Parathyroid adenoma (tissue), 2 donors: ENCODE measurements around the gene APIP.

Source experiments
- H2AFZ ChIP-seq: fragments of 300-600 bp; sonication (generic); one replicate; pipeline ENCODE4 v1.7.0; 2017; ENCODE audit warnings: antibody characterized with exemption, mild to moderate bottlenecking
- H3K27ac ChIP-seq: fragments of 300-600 bp; sonication (generic); one replicate; pipeline ENCODE4 v1.7.0; 2017
- H3K27me3 ChIP-seq: fragments of 300-600 bp; sonication (generic); one replicate; pipeline ENCODE4 v1.7.0; 2017; ENCODE audit warnings: low read length; ENCODE audit not compliant: control insufficient read depth, insufficient read depth
- H3K36me3 ChIP-seq: fragments of 300-600 bp; sonication (generic); one replicate; pipeline ENCODE4 v1.7.0; 2017; ENCODE audit warnings: low read length; ENCODE audit not compliant: control insufficient read depth, insufficient read depth
- H3K4me1 ChIP-seq: fragments of 300-600 bp; sonication (generic); one replicate; pipeline ENCODE4 v1.7.0; 2017; ENCODE audit warnings: control low read depth
- H3K4me2 ChIP-seq: fragments of 300-600 bp; sonication (generic); one replicate; pipeline ENCODE4 v1.7.0; 2017; ENCODE audit warnings: low read length
- H3K4me3 ChIP-seq: fragments of 300-600 bp; sonication (generic); one replicate; pipeline ENCODE4 v1.7.0; 2017; ENCODE audit warnings: low read depth, low read length
- H3K79me2 ChIP-seq: fragments of 300-600 bp; sonication (generic); one replicate; pipeline ENCODE4 v1.7.0; 2017; ENCODE audit warnings: control low read depth
- H3K9ac ChIP-seq: fragments of 300-600 bp; sonication (generic); one replicate; pipeline ENCODE4 v1.7.0; 2017; ENCODE audit warnings: mild to moderate bottlenecking
- H3K9me3 ChIP-seq: fragments of 300-600 bp; sonication (generic); one replicate; pipeline ENCODE4 v1.7.0; 2017; ENCODE audit warnings: low read length; ENCODE audit not compliant: control insufficient read depth
- TF ChIP-seq, protein P1 (sequence below): fragments of 300-600 bp; sonication (generic); IDR thresholded peaks from one replicate; pipeline ENCODE4 v1.7.0; 2017; ENCODE audit warnings: antibody characterized with exemption, mild to moderate bottlenecking
- donor health status: primary hyperparathyroidism.

The APIP gene

DNA sequence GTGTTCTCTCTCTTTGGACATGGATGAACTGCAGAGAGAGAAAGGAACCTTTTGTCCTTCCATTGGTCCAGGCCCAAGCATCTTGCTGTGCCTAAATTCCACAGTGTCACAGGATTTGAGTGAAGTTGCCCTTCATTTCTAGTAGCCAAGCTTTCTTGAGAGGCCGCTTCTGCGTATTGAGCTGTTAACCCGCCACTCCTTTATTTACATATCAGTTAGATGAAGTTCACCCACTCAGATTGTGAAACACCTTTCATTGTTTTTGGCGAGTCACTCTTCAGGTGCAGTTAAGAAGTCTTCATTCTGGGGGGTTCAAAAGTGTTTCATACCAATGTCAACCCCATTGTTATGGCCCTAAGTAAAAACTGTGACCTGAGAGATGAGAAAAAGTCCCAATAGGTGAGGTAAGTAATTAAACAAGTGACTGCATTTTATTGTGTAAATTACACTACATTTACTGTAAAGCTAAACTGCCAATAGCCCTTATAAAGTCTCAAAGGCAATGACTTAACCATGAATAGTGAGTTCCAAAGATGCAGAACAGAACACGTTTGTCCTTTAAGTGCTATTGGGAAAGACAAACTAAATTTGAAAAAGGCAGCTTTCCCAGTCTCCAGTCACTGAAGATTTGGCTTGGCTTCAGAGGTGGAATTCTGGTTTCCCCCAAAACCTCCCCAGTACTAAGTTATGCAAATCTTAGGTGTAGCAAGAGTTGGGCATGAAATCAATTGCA is 61.0 kb downstream of the APIP start:
- TF ChIP-seq, protein P1, sequence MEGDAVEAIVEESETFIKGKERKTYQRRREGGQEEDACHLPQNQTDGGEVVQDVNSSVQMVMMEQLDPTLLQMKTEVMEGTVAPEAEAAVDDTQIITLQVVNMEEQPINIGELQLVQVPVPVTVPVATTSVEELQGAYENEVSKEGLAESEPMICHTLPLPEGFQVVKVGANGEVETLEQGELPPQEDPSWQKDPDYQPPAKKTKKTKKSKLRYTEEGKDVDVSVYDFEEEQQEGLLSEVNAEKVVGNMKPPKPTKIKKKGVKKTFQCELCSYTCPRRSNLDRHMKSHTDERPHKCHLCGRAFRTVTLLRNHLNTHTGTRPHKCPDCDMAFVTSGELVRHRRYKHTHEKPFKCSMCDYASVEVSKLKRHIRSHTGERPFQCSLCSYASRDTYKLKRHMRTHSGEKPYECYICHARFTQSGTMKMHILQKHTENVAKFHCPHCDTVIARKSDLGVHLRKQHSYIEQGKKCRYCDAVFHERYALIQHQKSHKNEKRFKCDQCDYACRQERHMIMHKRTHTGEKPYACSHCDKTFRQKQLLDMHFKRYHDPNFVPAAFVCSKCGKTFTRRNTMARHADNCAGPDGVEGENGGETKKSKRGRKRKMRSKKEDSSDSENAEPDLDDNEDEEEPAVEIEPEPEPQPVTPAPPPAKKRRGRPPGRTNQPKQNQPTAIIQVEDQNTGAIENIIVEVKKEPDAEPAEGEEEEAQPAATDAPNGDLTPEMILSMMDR = no peak
- H3K79me2 ChIP-seq = no peaks in the 10 kb centered on the region
- no peak overlapping the region for H2AFZ ChIP-seq
- peaks cover 5% of the 10 kb centered on the region for H3K4me1 ChIP-seq
- no peaks in the 10 kb centered on the region for H3K36me3 ChIP-seq
- H3K9me3 ChIP-seq = no peaks in the 10 kb centered on the region
- H3K27me3 ChIP-seq = no peaks in the 10 kb centered on the region
- no peak overlapping the region for H3K4me3 ChIP-seq
- no peak overlapping the region for H3K4me2 ChIP-seq
- no peak overlapping the region for H3K9ac ChIP-seq
- H3K27ac ChIP-seq = no peak overlapping the region

DNA sequence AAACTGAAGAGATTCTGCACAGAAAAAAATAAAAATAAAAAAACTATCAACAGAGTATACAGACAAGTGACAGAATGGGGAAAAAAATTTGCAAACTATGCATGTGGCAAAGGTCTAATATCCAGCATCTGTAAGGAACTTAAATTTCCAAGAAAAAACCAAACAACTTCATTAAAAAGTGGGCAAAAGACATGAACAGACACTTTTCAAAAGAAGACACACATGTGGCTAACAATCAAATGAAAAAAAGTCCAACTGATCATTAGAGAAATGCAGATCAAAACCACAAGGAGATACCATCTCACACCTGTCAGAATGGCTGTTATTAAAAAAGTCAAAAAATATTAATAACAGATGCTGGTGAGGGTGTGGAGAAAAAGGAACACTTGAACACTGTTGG is 64.3 kb downstream of the APIP start:
- H2AFZ ChIP-seq = no peak overlapping the region
- H3K9me3 ChIP-seq = no peaks in the 10 kb centered on the region
- H3K4me3 ChIP-seq = no peak overlapping the region
- no peaks in the 10 kb centered on the region for H3K4me1 ChIP-seq
- H3K27me3 ChIP-seq = no peaks in the 10 kb centered on the region
- no peak overlapping the region for H3K4me2 ChIP-seq
- no peaks in the 10 kb centered on the region for H3K79me2 ChIP-seq
- H3K9ac ChIP-seq = no peak overlapping the region
- no peak overlapping the region for H3K27ac ChIP-seq
- TF ChIP-seq, protein P1 = no peak
- no peaks in the 10 kb centered on the region for H3K36me3 ChIP-seq

DNA sequence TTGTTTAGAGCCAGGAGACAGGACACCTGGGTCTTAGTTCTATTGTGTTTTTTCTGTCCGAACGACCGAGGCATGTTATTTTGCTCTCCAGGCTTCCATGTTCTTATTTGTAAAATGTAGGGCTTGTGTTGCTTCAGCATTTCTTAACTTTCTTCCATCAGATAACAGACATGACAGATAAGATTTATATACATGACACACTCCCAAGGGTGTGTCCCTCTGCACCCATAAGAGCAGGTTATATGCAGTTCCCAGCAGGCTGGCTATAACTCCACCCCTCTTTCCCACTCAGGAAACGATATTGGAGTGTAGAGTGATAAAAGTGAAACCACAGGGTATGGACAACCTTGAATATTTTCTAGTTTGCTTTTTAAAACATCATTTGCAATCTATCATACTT is 65.8 kb downstream of the APIP start:
- Histone ChIP-seq H3K27ac (no peak overlapping the region), H2AFZ (no peak overlapping the region), H3K9me3 (no peaks in the 10 kb centered on the region), H3K9ac (no peak overlapping the region), H3K4me2 (no peak overlapping the region), H3K27me3 (no peaks in the 10 kb centered on the region), H3K36me3 (no peaks in the 10 kb centered on the region), H3K4me1 (no peaks in the 10 kb centered on the region), H3K4me3 (no peak overlapping the region), H3K79me2 (no peaks in the 10 kb centered on the region)
- TF ChIP-seq, protein P1 = no peak

DNA sequence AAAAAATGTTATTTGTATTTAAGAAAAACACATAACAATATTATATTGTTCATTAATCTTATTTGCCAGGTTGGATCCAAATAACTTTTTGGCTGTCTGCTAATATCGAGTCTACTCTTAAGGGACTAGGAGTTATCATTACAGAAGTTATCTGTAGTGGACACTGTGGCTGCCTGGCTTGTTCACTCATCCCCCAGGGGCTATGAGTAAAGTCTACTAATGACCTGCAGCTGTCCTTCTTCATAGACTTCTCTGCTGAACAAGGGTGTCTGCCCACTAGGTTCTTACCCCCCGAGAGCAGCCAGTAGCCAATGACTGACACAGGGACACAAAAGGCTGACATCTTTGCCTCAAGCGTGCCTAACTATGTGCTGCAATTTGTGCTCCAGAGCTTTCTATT is 69.7 kb downstream of the APIP start:
- Histone ChIP-seq H3K79me2 (no peaks in the 10 kb centered on the region), H3K27me3 (no peaks in the 10 kb centered on the region), H3K27ac (no peak overlapping the region), H3K4me3 (no peak overlapping the region), H3K9ac (no peak overlapping the region), H3K9me3 (no peaks in the 10 kb centered on the region), H3K4me2 (no peak overlapping the region), H2AFZ (no peak overlapping the region), H3K4me1 (no peaks in the 10 kb centered on the region), H3K36me3 (no peaks in the 10 kb centered on the region)
- TF ChIP-seq, protein P1 = no peak

DNA sequence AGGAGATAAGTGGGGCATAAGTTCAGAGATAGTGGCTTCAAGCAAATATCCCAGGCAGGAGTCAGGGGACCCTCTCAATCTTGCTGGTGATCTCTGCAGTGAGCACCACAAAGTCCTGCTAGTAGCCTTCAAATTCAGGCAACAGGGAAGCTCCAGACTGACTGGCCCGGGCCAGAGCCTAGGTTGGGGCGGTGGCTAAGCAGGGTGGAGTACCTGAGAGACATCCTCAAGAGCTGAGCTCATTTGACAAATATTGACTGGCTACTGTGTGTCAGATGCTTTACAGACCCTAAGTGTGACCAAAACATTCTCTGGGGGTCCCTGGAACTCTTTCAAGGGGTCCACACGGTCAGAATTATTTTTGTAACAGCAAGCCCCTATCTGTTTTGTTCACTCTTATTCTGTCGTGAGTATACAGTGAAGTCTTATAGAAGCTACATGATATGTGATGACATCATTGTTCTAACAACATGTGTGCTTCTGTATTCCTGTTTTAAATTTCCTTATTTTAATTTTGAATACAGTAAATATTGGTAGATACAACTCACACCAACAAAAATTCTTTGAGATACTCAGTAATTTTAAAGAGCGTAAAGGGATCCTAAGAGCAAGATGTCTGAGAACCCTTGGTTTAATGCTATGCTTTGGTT is 71.6 kb downstream of the APIP start:
- H3K27ac ChIP-seq = no peak overlapping the region
- no peaks in the 10 kb centered on the region for H3K79me2 ChIP-seq
- H3K36me3 ChIP-seq = no peaks in the 10 kb centered on the region
- H3K27me3 ChIP-seq = no peaks in the 10 kb centered on the region
- no peak overlapping the region for H2AFZ ChIP-seq
- H3K4me1 ChIP-seq = no peaks in the 10 kb centered on the region
- TF ChIP-seq, protein P1 = no peak
- no peak overlapping the region for H3K4me3 ChIP-seq
- H3K9me3 ChIP-seq = no peaks in the 10 kb centered on the region
- no peak overlapping the region for H3K4me2 ChIP-seq
- no peak overlapping the region for H3K9ac ChIP-seq
